Raji (cell line): Measurements from ENCODE around the gene SRL.

Experiments used
- POLR2A ChIP-seq: IDR thresholded peaks from 2 replicates; pipeline ENCODE4 v1.6.1; 2011; ENCODE audit warnings: low read depth, low read length, control low read depth; ENCODE audit not compliant: insufficient read depth

The SRL gene

DNA sequence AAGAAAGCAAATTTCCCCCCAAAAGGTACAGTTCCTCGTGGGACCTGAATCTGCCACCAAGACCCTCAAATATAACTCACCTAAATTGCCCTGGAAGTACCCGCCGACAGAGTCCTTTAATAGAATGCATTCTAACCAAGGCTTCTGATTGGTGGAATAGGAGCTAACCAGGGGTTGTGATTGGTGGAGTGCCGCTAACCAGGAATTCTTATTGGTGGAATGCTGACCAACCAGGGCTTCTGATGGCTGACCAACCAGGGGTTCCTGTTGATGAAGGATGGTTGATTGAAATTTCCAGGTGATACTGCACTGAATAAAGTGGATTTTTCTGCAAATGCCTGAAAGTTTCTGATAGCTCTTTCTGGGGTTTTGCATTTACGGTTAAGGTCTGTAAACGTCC lies 24.5 kb upstream of the SRL start:
- TF ChIP-seq POLR2A = no peak

GRCh38 chr16:4265676-4266075 lies 23.8 kb upstream of the SRL start:
- TF ChIP-seq POLR2A = no peak

- no peak for TF ChIP-seq POLR2A
Measured at GRCh38 chr16:4264546-4264945, 22.7 kb upstream of the SRL start.

DNA sequence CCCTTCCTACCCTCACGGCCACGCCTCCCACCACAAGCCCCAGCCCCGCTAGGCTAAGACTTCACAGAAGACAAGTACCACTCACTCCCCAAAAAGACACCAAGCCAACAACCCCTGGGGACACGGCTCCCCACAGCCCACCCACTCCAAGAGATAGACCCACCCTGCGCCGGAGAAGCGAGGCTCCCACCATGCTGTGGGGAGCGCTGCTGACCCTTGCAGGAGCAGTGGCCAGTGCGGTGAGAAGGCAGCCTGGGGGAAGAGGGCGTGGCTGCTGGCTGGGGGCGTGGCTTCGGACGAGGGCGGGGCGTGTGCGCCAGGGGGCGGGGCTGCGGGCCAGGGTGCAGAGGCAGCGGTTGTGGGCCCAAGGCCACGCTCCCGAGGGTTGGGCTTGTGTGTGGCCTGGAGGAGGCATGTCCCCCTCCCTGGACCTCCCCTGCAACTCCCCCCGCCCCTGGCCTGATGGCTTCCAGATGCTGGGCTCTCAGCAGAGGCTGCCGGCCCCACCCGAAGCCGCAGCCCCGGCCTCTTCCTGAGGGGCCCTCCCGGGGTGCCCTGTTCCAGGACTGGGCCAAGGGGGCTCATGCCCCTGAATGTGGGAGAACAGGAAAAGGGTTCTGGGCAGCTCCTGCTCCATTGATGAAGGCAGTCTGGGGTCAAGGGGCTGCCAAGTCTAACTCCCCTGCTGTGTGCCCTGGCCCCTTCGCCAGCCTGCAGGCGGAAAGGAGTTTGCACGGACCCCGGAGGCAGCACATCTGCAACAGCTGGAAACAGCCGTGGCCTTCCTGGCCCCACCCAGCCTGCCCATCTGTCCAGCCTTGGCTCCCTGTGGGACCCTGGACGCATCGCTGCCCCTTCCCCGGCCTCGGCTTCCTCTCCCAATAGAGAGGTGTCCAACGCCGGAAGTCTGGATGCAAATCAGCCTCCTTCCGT lies 21.9 kb upstream of the SRL start:
- no peak for TF ChIP-seq POLR2A

- TF ChIP-seq POLR2A = no peak
Measured at GRCh38 chr16:4262303-4262835, 20.5 kb upstream of the SRL start.

DNA sequence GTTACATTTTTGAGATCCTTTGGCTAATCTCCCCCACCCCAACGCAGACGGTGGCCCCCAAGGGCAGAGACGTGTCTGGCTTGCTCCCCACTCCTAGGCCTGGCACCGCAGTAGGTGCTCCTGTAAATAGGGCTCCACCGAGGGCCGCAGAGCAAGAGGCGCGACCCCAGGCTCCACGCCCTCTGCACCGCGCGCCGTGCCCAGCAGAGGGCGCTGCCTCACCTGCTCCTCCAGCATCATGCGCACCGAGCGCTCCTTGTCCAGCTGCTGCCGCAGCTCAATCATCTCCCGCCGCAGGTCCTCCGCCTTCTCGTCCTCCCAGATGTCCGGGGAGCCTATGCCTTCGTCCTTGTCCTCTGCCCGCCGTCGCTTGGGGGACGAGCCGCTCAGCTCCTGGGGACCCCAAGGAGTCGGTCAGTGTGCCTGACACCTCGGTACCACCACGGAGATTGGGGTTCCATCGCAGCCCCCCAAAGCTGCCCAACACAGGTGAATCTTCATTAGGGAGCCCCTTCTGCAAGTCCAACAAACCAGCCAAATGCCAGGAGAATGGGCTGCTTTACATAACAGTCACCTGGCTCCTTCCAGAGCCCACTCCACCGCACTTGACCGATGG lies 19.8 kb upstream of the SRL start:
- TF ChIP-seq POLR2A = no peak

DNA sequence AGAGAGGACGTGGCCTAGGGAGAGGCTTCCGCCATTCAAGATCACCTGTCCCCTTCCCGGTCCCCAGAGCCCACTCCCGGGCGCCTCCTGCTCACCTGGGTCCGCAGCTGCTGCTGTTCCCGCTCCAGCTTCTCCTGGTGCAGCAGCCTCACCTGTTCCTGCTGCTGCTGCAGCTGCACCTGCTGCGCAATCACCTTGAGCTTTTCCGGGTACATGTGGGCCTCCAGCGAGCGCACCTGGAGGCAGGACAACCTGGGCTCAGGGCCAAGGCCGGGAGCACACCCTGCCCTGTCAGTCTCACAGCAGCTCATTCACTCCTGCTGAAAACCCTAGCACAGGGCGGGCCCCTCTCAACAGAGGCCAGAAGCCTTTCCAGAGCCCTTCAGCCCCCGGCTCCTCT lies 18.5 kb upstream of the SRL start:
- no peak for TF ChIP-seq POLR2A

- TF ChIP-seq POLR2A = no peak
Measured at GRCh38 chr16:4257646-4258556, 16.0 kb upstream of the SRL start.

DNA sequence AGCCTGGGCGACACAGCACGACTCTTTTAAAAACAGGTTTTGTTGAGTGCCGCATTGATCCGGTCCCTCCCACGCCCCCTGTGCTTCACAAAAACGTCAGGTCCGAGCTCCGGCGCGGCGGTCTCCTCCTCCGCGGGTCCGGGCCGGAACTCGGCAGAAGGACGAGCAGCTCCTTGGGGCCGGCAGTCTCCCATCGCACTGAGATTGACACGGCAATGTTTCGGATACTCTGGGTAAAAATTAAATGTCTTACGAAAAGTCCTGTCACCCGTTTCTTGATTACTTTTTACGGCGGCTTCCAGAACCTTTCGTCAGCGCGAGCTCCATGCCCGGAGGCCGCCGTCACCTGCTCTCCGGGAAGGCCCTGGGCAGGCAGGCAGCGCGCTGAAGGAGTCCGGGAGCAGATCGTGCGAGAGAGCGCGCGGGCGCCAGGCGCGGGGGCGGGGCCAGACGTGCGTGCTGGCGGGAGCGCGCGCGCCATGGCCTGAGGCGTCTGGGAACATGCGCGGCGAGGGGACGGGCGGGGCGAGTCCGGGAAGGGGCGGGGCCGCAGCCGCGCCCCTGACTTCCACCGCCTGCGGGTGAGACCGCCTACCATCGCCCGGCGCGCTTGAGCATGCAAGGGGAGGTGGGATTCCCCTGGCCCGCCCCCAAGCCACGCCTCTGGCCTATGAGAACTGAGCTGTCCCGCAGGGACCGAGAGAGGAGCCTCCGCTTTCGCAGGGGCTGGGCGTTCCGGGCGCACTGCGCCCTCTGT lies 11.7 kb upstream of the SRL start:
- TF ChIP-seq POLR2A = peak; percentile 94

- TF ChIP-seq POLR2A = no peak
Measured at GRCh38 chr16:4249530-4250308, 7.8 kb upstream of the SRL start.

DNA sequence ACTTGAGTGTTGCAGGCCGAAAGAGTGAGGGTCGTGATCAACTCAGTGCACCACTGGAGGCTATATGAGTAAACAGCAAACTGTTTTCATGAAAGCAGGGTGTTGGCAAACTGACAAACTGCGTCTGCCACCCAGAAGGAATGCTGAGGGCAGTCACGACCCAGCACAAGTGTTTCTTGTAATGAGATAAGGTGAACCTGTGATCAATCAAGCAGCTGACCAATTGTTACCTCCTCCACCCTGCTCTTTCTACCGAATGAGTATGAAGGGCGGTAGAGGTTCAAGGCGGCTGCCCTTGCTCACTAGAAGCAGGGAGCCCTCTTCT lies 5.5 kb upstream of the SRL start:
- no peak for TF ChIP-seq POLR2A

GRCh38 chr16:4246777-4247459 lies 5.0 kb upstream of the SRL start:
- no peak for TF ChIP-seq POLR2A

DNA sequence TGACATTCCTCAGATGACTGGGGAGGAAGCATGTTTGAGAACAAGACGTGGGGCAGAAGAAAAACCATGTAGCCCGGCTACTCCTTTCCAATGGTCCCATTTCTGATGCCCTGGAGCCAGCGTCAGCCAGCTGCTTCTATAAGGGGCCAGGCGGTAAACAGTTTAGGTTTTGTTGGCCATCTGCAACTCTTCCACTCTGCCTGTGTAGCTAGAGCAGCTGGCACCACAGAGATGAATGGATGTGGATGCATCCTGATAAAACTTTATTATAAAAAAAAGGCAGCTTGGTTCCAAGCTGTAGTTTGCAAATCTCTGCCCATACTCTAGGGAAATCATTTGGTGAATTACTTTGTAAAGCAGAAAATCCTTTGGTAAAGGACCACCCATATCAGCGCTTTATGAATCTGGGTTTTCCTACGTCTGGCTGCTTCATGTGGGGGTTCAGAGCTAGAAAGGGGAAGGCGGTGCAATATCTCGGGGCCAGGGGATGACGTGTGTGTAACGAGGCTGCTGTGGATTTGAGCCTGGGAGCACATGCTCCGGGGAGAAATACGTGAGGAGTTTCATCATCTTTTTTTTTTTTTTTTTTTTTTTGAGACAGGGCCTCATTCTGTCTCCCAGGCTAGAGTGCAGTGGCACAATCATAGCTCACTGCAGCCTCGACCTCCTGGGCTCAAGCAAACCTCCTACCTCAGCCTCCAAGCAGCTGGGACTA lies 3.4 kb upstream of the SRL start:
- no peak for TF ChIP-seq POLR2A
